ENCODE data around the gene ADORA1.

The ADORA1 gene

GRCh38 chr1:203168991-203169390 is 41.5 kb downstream of the ADORA1 start:
- H3K9ac ChIP-seq (ENCODE audit: low read length): no peak overlapping the region
- no peak overlapping the region for H3K27ac ChIP-seq (ENCODE audit: low read length)
- TF ChIP-seq EZH2 (optimal IDR thresholded peaks at IDR 0.05; ENCODE audit: low read depth, low read length): no peak
- no peaks in the 10 kb centered on the region for H3F3A ChIP-seq (ENCODE audit: insufficient read depth, low read length)
- no peak for DNase-seq
- no peaks in the 10 kb centered on the region for H3K9me3 ChIP-seq (replicated peaks; ENCODE audit: insufficient read depth, low read length)
- H3K4me2 ChIP-seq (ENCODE audit: low read depth, low read length): no peak overlapping the region
- no peaks in the 10 kb centered on the region for H4K20me1 ChIP-seq (ENCODE audit: insufficient read depth, low read length)
- H2AFZ ChIP-seq (ENCODE audit: low read length): no peak overlapping the region
- no peak overlapping the region for H3K4me3 ChIP-seq (ENCODE audit: low read length)
- peaks cover 7% of the 10 kb centered on the region; the same call in 1 of the 2 replicates for H3K4me1 ChIP-seq (ENCODE audit: low read length)
- H3K36me3 ChIP-seq (replicated peaks; ENCODE audit: insufficient read depth, low read length): no peaks in the 10 kb centered on the region
- no peaks in the 10 kb centered on the region for H3K79me2 ChIP-seq (ENCODE audit: low read length)
- H3K9me2 ChIP-seq (replicated peaks; ENCODE audit: insufficient read depth, low read length): no peaks in the 10 kb centered on the region
- H3K27me3 ChIP-seq (replicated peaks; ENCODE audit: insufficient read depth, low read length): no peaks in the 10 kb centered on the region

- no peak overlapping the region for H2AFZ ChIP-seq (ENCODE audit: low read length)
- H3K27me3 ChIP-seq (replicated peaks; ENCODE audit: insufficient read depth, low read length): no peaks in the 10 kb centered on the region
- H3K9me2 ChIP-seq (replicated peaks; ENCODE audit: insufficient read depth, low read length): no peaks in the 10 kb centered on the region
- TF ChIP-seq EZH2 (optimal IDR thresholded peaks at IDR 0.05; ENCODE audit: low read depth, low read length) (no peak), CTCF (IDR thresholded peaks at IDR 0.05; ENCODE audit: low read length) (no peak)
- H3K79me2 ChIP-seq (ENCODE audit: low read length): no peaks in the 10 kb centered on the region
- no peak overlapping the region for H3K4me2 ChIP-seq (ENCODE audit: low read depth, low read length)
- H3K36me3 ChIP-seq (replicated peaks; ENCODE audit: insufficient read depth, low read length): no peaks in the 10 kb centered on the region
- H3K4me3 ChIP-seq (ENCODE audit: low read length): no peak overlapping the region
- no peaks in the 10 kb centered on the region for H3F3A ChIP-seq (ENCODE audit: insufficient read depth, low read length)
- H3K4me1 ChIP-seq (ENCODE audit: low read length): peaks cover 7% of the 10 kb centered on the region; the same call in 1 of the 2 replicates
- no peaks in the 10 kb centered on the region for H4K20me1 ChIP-seq (ENCODE audit: insufficient read depth, low read length)
- H3K27ac ChIP-seq (ENCODE audit: low read length): no peak overlapping the region
- H3K9ac ChIP-seq (ENCODE audit: low read length): no peak overlapping the region
- no peaks in the 10 kb centered on the region for H3K9me3 ChIP-seq (replicated peaks; ENCODE audit: insufficient read depth, low read length)
- no peak for DNase-seq
Measured at GRCh38 chr1:203169770-203170520, 42.4 kb downstream of the ADORA1 start.

- Histone ChIP-seq H3K9me3 (replicated peaks; ENCODE audit: insufficient read depth, low read length) (no peaks in the 10 kb centered on the region), H3F3A (ENCODE audit: insufficient read depth, low read length) (no peaks in the 10 kb centered on the region), H3K27me3 (replicated peaks; ENCODE audit: insufficient read depth, low read length) (no peaks in the 10 kb centered on the region), H3K4me3 (ENCODE audit: low read length) (no peak overlapping the region), H2AFZ (ENCODE audit: low read length) (no peak overlapping the region), H3K27ac (ENCODE audit: low read length) (no peak overlapping the region), H3K9ac (ENCODE audit: low read length) (no peak overlapping the region), H3K4me1 (ENCODE audit: low read length) (peaks cover 7% of the 10 kb centered on the region; the same call in 1 of the 2 replicates), H3K36me3 (replicated peaks; ENCODE audit: insufficient read depth, low read length) (no peaks in the 10 kb centered on the region), H3K4me2 (ENCODE audit: low read depth, low read length) (no peak overlapping the region), H4K20me1 (ENCODE audit: insufficient read depth, low read length) (no peaks in the 10 kb centered on the region), H3K79me2 (ENCODE audit: low read length) (no peaks in the 10 kb centered on the region), H3K9me2 (replicated peaks; ENCODE audit: insufficient read depth, low read length) (no peaks in the 10 kb centered on the region)
- no peak for DNase-seq
- TF ChIP-seq EZH2 (optimal IDR thresholded peaks at IDR 0.05; ENCODE audit: low read depth, low read length) (no peak), CTCF (IDR thresholded peaks at IDR 0.05; ENCODE audit: low read length) (no peak), EZH2phosphoT487 (IDR thresholded peaks at IDR 0.05; ENCODE audit: low read length) (no peak)
Measured at GRCh38 chr1:203170625-203171330, 43.3 kb downstream of the ADORA1 start.

Data from MM.1S (cell line).